Thyroid gland (tissue), 4 donors: ENCODE data around the gene INPP5A. TPM values are rescaled to one million over a fixed set of nuclear protein-coding genes. Genes with fewer than 3 reads are reported as not detected.

Source experiments
- DNase-seq, 2 donors: peaks; one replicate each; pipeline ENCODE4 v3.0.0-alpha.2; 2019
- H3K27ac ChIP-seq, 3 donors: fragments of 200-600 bp; sonication (generic); 1 replicate in 2 of 3; 2 replicates in 1 of 3; pipeline ENCODE4 v1.5.1; 2016 to 2019; ENCODE audit warnings: mild to moderate bottlenecking in 1 of 3, moderate library complexity in 1 of 3
- H3K27me3 ChIP-seq: fragments of 200-600 bp; sonication (generic); one replicate; pipeline ENCODE4 v1.5.1; 2019
- H3K36me3 ChIP-seq, 2 donors: fragments of 200-600 bp; sonication (generic); one replicate each; pipeline ENCODE4 v1.5.1; 2016 to 2019
- H3K4me1 ChIP-seq, 2 donors: fragments of 200-600 bp; sonication (generic); one replicate each; pipeline ENCODE4 v1.5.1; 2017 to 2019
- H3K4me3 ChIP-seq, 3 donors: fragments of 200-600 bp; sonication (generic); replicated peaks in 1 of 3; 1 replicate in 2 of 3; 2 replicates in 1 of 3; pipeline ENCODE4 v1.5.1; 2016; ENCODE audit warnings: mild to moderate bottlenecking in 1 of 3
- H3K9me3 ChIP-seq: fragments of 200-600 bp; sonication (generic); one replicate; pipeline ENCODE4 v1.5.1; 2017
- POLR2A ChIP-seq, 2 donors: fragments of 450-650 bp; IDR thresholded peaks; one replicate each; pipeline ENCODE4 v1.6.1; 2017; ENCODE audit warnings: antibody characterized with exemption in 2 of 2, mild to moderate bottlenecking in 2 of 2, moderate library complexity in 1 of 2
- WGBS, 2 donors: methylation state at CpG; one replicate each; pipeline ENCODE4 v1.1.5; 2017; 5-methylcytosine and 5-hydroxymethylcytosine counted together
- intact Hi-C: fragments of 100-400 bp; cut with DNase I; formaldehyde crosslinking; loops from one replicate; pipeline ENCODE4 v1.15.1; 2023
- total RNA-seq, 4 donors: library from RNA; depleted of rRNA; stranded (reverse); fragments of >200 nt; gene quantifications; one replicate each; pipeline ENCODE4 v1.2.3, GENCODE V29; 2016
- TF ChIP-seq, protein P1 (sequence below), 6 experiments: fragments of 200-600 bp in 3 of 6; fragments of 450-650 bp in 3 of 6; sonication (generic) in 3 of 6; IDR thresholded peaks; one replicate each; pipeline ENCODE4 v1.5.1; 2016 to 2019; ENCODE audit warnings: antibody characterized with exemption in 6 of 6, mild to moderate bottlenecking in 2 of 6, inconsistent platforms in 1 of 6, moderate library complexity in 1 of 6

Gene INPP5A
- total RNA-seq, 4 donors from 2014 or later, result 30.4 to 75.8 (median 41.1) TPM

DNA sequence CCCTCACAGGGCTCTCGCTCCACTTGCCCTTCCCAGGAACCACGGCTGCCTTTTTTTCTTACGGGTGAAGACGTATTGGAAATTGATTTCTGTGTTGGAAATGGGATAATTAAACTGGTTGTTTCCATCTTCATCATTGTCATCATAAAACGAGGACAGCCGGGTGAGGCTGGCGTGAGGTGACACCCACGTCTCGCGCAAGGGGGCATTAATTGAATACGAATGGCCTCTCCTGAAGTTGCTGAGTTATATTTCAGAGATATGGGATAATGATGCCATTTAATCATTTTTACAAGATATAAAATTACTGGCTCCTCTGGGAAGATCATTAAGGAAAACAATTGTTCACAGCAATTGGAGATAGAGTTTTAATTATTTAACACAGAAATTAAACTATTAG lies 266.7 kb downstream of the INPP5A start:
- intact Hi-C loops, result no loop called here
- no peak overlapping the region for H3K27ac ChIP-seq
- H3K9me3 ChIP-seq, result no peaks in the 10 kb centered on the region
- no peak overlapping the region for H3K4me3 ChIP-seq
- no peaks in the 10 kb centered on the region for H3K4me1 ChIP-seq
- H3K36me3 ChIP-seq, result no peaks in the 10 kb centered on the region
- TF ChIP-seq POLR2A (IDR thresholded peaks at IDR 0.05), result no peak
- TF ChIP-seq, protein P1, sequence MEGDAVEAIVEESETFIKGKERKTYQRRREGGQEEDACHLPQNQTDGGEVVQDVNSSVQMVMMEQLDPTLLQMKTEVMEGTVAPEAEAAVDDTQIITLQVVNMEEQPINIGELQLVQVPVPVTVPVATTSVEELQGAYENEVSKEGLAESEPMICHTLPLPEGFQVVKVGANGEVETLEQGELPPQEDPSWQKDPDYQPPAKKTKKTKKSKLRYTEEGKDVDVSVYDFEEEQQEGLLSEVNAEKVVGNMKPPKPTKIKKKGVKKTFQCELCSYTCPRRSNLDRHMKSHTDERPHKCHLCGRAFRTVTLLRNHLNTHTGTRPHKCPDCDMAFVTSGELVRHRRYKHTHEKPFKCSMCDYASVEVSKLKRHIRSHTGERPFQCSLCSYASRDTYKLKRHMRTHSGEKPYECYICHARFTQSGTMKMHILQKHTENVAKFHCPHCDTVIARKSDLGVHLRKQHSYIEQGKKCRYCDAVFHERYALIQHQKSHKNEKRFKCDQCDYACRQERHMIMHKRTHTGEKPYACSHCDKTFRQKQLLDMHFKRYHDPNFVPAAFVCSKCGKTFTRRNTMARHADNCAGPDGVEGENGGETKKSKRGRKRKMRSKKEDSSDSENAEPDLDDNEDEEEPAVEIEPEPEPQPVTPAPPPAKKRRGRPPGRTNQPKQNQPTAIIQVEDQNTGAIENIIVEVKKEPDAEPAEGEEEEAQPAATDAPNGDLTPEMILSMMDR (IDR thresholded peaks at IDR 0.05), result no peak
- no peak for DNase-seq
- WGBS, 2 donors, result 90 to 92% methylated on average over 11 of the region's 11 CpGs
- H3K27me3 ChIP-seq, result no peaks in the 10 kb centered on the region

DNA sequence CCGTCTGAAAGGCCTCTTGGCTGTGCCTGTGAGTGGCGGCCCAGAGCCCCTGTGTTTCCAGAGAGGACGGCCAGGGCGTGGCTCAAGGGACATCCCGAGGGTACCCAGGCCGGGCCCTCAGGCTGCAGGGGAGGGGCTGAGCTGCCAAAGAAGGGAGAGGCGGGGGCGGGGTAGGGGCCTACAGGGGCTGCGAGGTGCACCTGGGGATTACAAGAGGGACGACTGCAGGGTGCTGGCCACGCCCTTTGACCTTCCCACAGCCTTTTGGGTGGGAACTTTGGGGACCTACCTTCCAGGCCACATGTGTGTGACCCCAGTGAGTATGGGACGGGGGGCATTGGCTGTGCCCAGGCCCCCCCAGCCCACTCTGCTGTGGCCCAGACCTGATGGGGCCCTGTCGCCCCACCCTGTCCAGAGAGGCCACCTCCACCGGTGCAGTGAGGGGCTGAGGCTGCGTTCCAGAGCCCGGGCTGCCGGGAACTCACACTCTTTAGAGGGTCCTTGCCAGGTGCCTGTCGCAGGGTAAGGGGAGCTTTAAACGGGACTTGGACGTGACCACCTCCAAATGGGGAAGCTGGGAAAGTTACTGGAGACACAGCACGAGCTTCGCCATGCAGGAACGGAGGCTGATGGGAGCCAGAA lies 267.3 kb downstream of the INPP5A start:
- TF ChIP-seq, protein P1 (IDR thresholded peaks at IDR 0.05), result no peak
- no peak for TF ChIP-seq POLR2A (IDR thresholded peaks at IDR 0.05)

DNA sequence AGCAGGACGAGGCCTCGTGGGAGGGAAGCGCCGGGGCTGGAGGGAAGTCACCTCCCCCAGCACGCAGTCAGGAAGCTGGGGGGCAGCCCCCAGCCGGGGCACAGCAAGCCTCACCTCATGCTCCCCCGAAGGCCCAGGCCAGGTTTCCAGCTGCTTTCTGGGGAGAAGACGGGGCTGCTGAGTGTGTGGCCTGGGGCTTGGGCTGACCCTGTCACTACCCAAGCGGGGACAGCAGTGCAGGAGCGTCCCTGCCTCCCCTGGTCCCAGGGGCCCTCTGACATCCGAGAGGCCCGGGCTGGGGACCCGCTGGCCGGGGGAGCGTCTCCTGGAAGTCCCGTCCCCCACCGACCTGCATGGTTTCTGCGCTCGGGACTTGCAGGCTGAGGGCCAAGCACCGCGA lies 268.0 kb downstream of the INPP5A start:
- no peaks in the 10 kb centered on the region for H3K36me3 ChIP-seq
- TF ChIP-seq POLR2A (IDR thresholded peaks at IDR 0.05), result no peak
- TF ChIP-seq, protein P1 (IDR thresholded peaks at IDR 0.05), result no peak
- no peaks in the 10 kb centered on the region for H3K9me3 ChIP-seq
- H3K27ac ChIP-seq, result no peak overlapping the region
- H3K4me1 ChIP-seq, result no peaks in the 10 kb centered on the region
- H3K4me3 ChIP-seq, result no peak overlapping the region
- DNase-seq, result no peak
- H3K27me3 ChIP-seq, result no peaks in the 10 kb centered on the region
- intact Hi-C loops, result no loop called here
- WGBS, 2 donors, result 66 to 75% methylated on average over 15 to 17 of the region's 21 CpGs

More for the DNA sequence above, 267.3 kb downstream of the INPP5A start:
- 67 to 69% methylated on average over 14 to 16 of the region's 23 CpGs for WGBS, 2 donors
- Histone ChIP-seq H3K9me3 (no peaks in the 10 kb centered on the region), H3K27me3 (no peaks in the 10 kb centered on the region), H3K4me3 (no peak overlapping the region), H3K27ac (no peak overlapping the region), H3K36me3 (no peaks in the 10 kb centered on the region), H3K4me1 (no peaks in the 10 kb centered on the region)
- no peak for DNase-seq
- intact Hi-C loops, result no loop called here

DNA sequence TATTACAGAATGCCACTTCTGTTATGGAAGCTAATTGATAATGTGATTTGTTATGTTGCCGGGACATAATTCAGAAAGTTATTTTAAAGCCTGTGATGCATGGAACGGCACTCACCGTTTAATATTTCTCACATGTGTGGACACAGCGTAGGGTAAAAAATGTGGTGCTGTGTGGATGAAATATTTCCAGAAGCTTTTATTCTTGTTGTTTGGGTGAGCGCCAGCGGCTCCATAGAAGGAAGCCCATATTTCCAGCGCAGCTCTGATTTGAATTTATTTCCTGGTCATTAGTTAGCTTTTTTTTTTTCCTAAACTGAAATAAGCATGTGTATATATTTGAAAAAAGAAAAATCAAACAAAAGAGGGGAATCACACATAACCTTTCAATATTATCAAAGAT lies 268.5 kb downstream of the INPP5A start:
- 68 to 87% methylated on average over 7 of the region's 7 CpGs for WGBS, 2 donors
- no peaks in the 10 kb centered on the region for H3K36me3 ChIP-seq
- no peaks in the 10 kb centered on the region for H3K27me3 ChIP-seq
- no peaks in the 10 kb centered on the region for H3K9me3 ChIP-seq
- TF ChIP-seq POLR2A (IDR thresholded peaks at IDR 0.05), result no peak
- TF ChIP-seq, protein P1 (IDR thresholded peaks at IDR 0.05), result no peak
- no peak for DNase-seq
- intact Hi-C loops, result no loop called here
- no peak overlapping the region for H3K27ac ChIP-seq
- no peak overlapping the region for H3K4me3 ChIP-seq
- H3K4me1 ChIP-seq, result no peaks in the 10 kb centered on the region

DNA sequence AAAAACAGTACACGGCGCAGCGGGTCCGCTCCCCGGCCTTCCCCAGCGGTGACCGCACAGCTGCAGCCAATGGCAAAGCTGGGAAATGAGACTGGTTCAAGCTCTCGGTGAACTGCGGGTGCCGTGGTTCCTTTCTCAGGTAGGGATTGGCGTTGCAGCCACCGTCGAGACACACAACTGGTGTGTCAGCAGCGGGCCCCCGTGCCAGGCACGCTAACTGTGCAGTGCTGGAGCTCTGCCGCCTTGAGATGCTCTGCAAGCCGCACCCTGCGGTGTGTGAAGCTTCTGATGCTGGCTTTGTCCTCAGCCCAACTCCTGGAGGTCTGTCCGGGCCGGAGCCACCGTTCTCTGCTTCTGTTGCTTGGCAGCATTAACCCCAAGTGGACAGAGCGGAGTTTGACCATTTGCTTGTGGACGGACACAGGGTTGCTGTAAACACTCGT lies 269.0 kb downstream of the INPP5A start:
- TF ChIP-seq, protein P1 (IDR thresholded peaks at IDR 0.05), result no peak
- TF ChIP-seq POLR2A (IDR thresholded peaks at IDR 0.05), result no peak
- H3K4me1 ChIP-seq, result no peaks in the 10 kb centered on the region
- 78 to 84% methylated on average over 16 to 24 of the region's 25 CpGs for WGBS, 2 donors
- intact Hi-C loops, result no loop called here
- DNase-seq, result no peak
- no peak overlapping the region for H3K4me3 ChIP-seq
- no peaks in the 10 kb centered on the region for H3K36me3 ChIP-seq
- no peaks in the 10 kb centered on the region for H3K27me3 ChIP-seq
- H3K27ac ChIP-seq, result no peak overlapping the region
- no peaks in the 10 kb centered on the region for H3K9me3 ChIP-seq
